Stimulated activated naive CD8-positive, alpha-beta T cell treated with anti-CD3 and anti-CD28 coated beads, Interleukin-15, amount 100 ng/mL, for 72 hours (primary cell): ENCODE results near the gene PRDM12.

Experiments
- ATAC-seq: fragments of 150-1000 bp; cut with Tn5 transposase; 2 replicates; pipeline ENCODE4 v1.10.0; 2021; ENCODE audit warnings: mild to moderate bottlenecking, moderate library complexity
- DNase-seq, 2 donors: peaks; one replicate each; pipeline ENCODE4 v3.0.0; 2021 to 2022
- H3K27ac Mint-ChIP-seq, 2 donors: one replicate each; pipeline ENCODE4 v1.8.0; 2022; ENCODE audit warnings: mild to moderate bottlenecking in 2 of 2, mixed read lengths in 2 of 2, moderate library complexity in 2 of 2
- H3K27me3 Mint-ChIP-seq: one replicate; pipeline ENCODE4 v1.8.0; 2022; ENCODE audit warnings: mixed read lengths
- H3K4me1 Mint-ChIP-seq: one replicate; pipeline ENCODE4 v1.8.0; 2022; ENCODE audit warnings: mild to moderate bottlenecking, mixed read lengths
- H3K4me3 Mint-ChIP-seq, 2 donors: one replicate each; pipeline ENCODE4 v1.8.0; 2022; ENCODE audit warnings: mild to moderate bottlenecking in 2 of 2, mixed read lengths in 2 of 2, moderate library complexity in 1 of 2
- H3K9me3 Mint-ChIP-seq, 2 donors: one replicate each; pipeline ENCODE4 v1.8.0; 2022; ENCODE audit warnings: mixed read lengths in 2 of 2

The PRDM12 gene

GRCh38 chr9:130711469-130711868, 47.1 kb downstream of the PRDM12 start:
- DNase-seq (no peak), ATAC-seq (no peak)
- Mint-ChIP-seq H3K27me3 (no peaks in the 10 kb centered on the region), H3K4me3 (peak overlapping the region in 1 of 2 donors; percentile 66), H3K9me3 (no peaks in the 10 kb centered on the region), H3K4me1 (peaks cover 28% of the 10 kb centered on the region), H3K27ac (no peak overlapping the region)

GRCh38 chr9:130712564-130713285, 48.3 kb downstream of the PRDM12 start:
- DNase-seq (peak; percentile 97 to 98), ATAC-seq (peak; percentile 97)
- Mint-ChIP-seq H3K9me3 (no peaks in the 10 kb centered on the region), H3K4me3 (peak overlapping the region; percentile 95 to 97), H3K27me3 (no peaks in the 10 kb centered on the region), H3K27ac (peak overlapping the region; percentile 95 to 96), H3K4me1 (peaks cover 28% of the 10 kb centered on the region)

- ATAC-seq (no peak), DNase-seq (peak in 1 of 2 donors; percentile 8)
- H3K4me1 Mint-ChIP-seq = peaks cover 28% of the 10 kb centered on the region
Measured at GRCh38 chr9:130713286-130713960, 49.0 kb downstream of the PRDM12 start.

GRCh38 chr9:130714586-130715110, 50.3 kb downstream of the PRDM12 start:
- H3K4me1 Mint-ChIP-seq = peaks cover 28% of the 10 kb centered on the region
- no peak overlapping the region for H3K27ac Mint-ChIP-seq
- no peak for DNase-seq

More at GRCh38 chr9:130713286-130713960, 49.0 kb downstream of the PRDM12 start:
- H3K27ac Mint-ChIP-seq = peak overlapping the region; percentile 95 to 96
- H3K4me3 Mint-ChIP-seq = peak overlapping the region; percentile 95 to 97
- no peaks in the 10 kb centered on the region for H3K9me3 Mint-ChIP-seq
- no peaks in the 10 kb centered on the region for H3K27me3 Mint-ChIP-seq

GRCh38 chr9:130715270-130715669, 50.9 kb downstream of the PRDM12 start:
- no peak for ATAC-seq
- H3K27ac Mint-ChIP-seq = no peak overlapping the region
- peak overlapping the region; percentile 95 to 97 for H3K4me3 Mint-ChIP-seq
- H3K27me3 Mint-ChIP-seq = no peaks in the 10 kb centered on the region
- no peaks in the 10 kb centered on the region for H3K9me3 Mint-ChIP-seq
- peaks cover 28% of the 10 kb centered on the region for H3K4me1 Mint-ChIP-seq
- DNase-seq = no peak

More at GRCh38 chr9:130714586-130715110, 50.3 kb downstream of the PRDM12 start:
- no peak for ATAC-seq
- Mint-ChIP-seq H3K9me3 (no peaks in the 10 kb centered on the region), H3K4me3 (peak overlapping the region; percentile 95 to 97), H3K27me3 (no peaks in the 10 kb centered on the region)

- no peaks in the 10 kb centered on the region for H3K27me3 Mint-ChIP-seq
- DNase-seq = no peak
- no peak overlapping the region for H3K27ac Mint-ChIP-seq
- no peaks in the 10 kb centered on the region for H3K9me3 Mint-ChIP-seq
- ATAC-seq = no peak
- peaks cover 37% of the 10 kb centered on the region for H3K4me1 Mint-ChIP-seq
- no peak overlapping the region for H3K4me3 Mint-ChIP-seq
Measured at GRCh38 chr9:130718562-130718961, 54.2 kb downstream of the PRDM12 start.

- Mint-ChIP-seq H3K4me3 (no peak overlapping the region), H3K4me1 (peaks cover 15% of the 10 kb centered on the region), H3K27ac (no peak overlapping the region), H3K9me3 (no peaks in the 10 kb centered on the region), H3K27me3 (no peaks in the 10 kb centered on the region)
- ATAC-seq = no peak
- no peak for DNase-seq
Measured at GRCh38 chr9:130720762-130721161, 56.4 kb downstream of the PRDM12 start.

- DNase-seq = no peak
- ATAC-seq = no peak
- Mint-ChIP-seq H3K27ac (peak overlapping the region in 1 of 2 donors; percentile 78), H3K4me1 (peaks cover 47% of the 10 kb centered on the region), H3K4me3 (no peak overlapping the region), H3K9me3 (no peaks in the 10 kb centered on the region), H3K27me3 (no peaks in the 10 kb centered on the region)
Measured at GRCh38 chr9:130728721-130729120, 64.3 kb downstream of the PRDM12 start.

- no peak for ATAC-seq
- H3K27ac Mint-ChIP-seq = no peak overlapping the region
Measured at GRCh38 chr9:130729145-130729544, 64.8 kb downstream of the PRDM12 start.

GRCh38 chr9:130731355-130731754, 67.0 kb downstream of the PRDM12 start:
- Mint-ChIP-seq H3K4me3 (no peak overlapping the region), H3K9me3 (no peaks in the 10 kb centered on the region), H3K4me1 (peaks cover 43% of the 10 kb centered on the region), H3K27ac (no peak overlapping the region), H3K27me3 (no peaks in the 10 kb centered on the region)
- ATAC-seq (no peak), DNase-seq (no peak)

More at GRCh38 chr9:130729145-130729544, 64.8 kb downstream of the PRDM12 start:
- no peak for DNase-seq
- Mint-ChIP-seq H3K4me3 (no peak overlapping the region), H3K4me1 (peaks cover 47% of the 10 kb centered on the region), H3K27me3 (no peaks in the 10 kb centered on the region), H3K9me3 (no peaks in the 10 kb centered on the region)

GRCh38 chr9:130732136-130732535, 67.7 kb downstream of the PRDM12 start:
- Mint-ChIP-seq H3K9me3 (no peaks in the 10 kb centered on the region), H3K27me3 (no peaks in the 10 kb centered on the region), H3K27ac (no peak overlapping the region), H3K4me1 (peaks cover 38% of the 10 kb centered on the region), H3K4me3 (no peak overlapping the region)
- ATAC-seq = no peak
- no peak for DNase-seq
